K562 (cell line): ENCODE results near the gene TRAIP. TPM values are rescaled to one million over a fixed set of nuclear protein-coding genes. Genes with fewer than 3 reads are reported as not detected.
A peak's percentile ranks its signal among the peaks of the same experiment; 100 is the strongest.

Experiments
- BRCA1 ChIP-seq, 2 experiments: fragments of 450-650 bp in 1 of 2; sonication (generic) in 1 of 2; formaldehyde crosslinking in 1 of 2; IDR thresholded peaks; 2 replicates each; pipeline versions ENCODE4 v1.5.0 to v1.6.1; 2017 to 2020; ENCODE audit warnings: mild to moderate bottlenecking in 1 of 2, missing genetic modification reagents in 1 of 2
- CTCFL ChIP-seq: IDR thresholded peaks from 2 replicates; pipeline ENCODE4 v1.6.1; 2011; ENCODE audit warnings: borderline replicate concordance, low read depth, mild to moderate bottlenecking, moderate library complexity, low read length; ENCODE audit not compliant: insufficient read depth, poor library complexity, severe bottlenecking
- HNRNPLL ChIP-seq: fragments of 200-400 bp; formaldehyde crosslinking; IDR thresholded peaks from 2 replicates; pipeline ENCODE4 v1.6.1; 2017; ENCODE audit warnings: low read length, low read depth, mild to moderate bottlenecking; ENCODE audit not compliant: poor library complexity, severe bottlenecking
- NCOA6 ChIP-seq: fragments of 450-650 bp; IDR thresholded peaks from 2 replicates; pipeline ENCODE4 v1.6.1; 2017; ENCODE audit warnings: mild to moderate bottlenecking
- PHF21A ChIP-seq: fragments of 450-650 bp; IDR thresholded peaks from 2 replicates; pipeline ENCODE4 v1.6.1; 2017; ENCODE audit warnings: low read depth, borderline replicate concordance
- PML ChIP-seq: IDR thresholded peaks from 2 replicates; pipeline ENCODE4 v1.6.1; 2012; ENCODE audit warnings: low read length, inconsistent platforms
- SMC3 ChIP-seq: conservative IDR thresholded peaks from 2 replicates; pipeline ENCODE4 v1.6.1; 2011; ENCODE audit warnings: low read depth, low read length, improper control_type of control experiment; ENCODE audit not compliant: insufficient read depth
- ZNF263 ChIP-seq: sonication (generic); formaldehyde crosslinking; IDR thresholded peaks from 2 replicates; pipeline ENCODE4 v1.8.0; 2022; ENCODE audit warnings: mild to moderate bottlenecking, missing genetic modification reagents, borderline replicate concordance
- polyA plus RNA-seq, 8 experiments: library from polyadenylated mRNA; depleted of rRNA in 4 of 8; stranded (reverse) in 5 of 8; unstranded in 3 of 8; fragments of >200 nt; fragmentation: Nextera tagmentation in 2 of 8; fragmentation: Illumina TruSeq in 1 of 8; extraction: Ambion mirVana in 2 of 8; extraction: Trizol in 1 of 8; gene quantifications; 2 replicates each; pipeline versions ENCODE4 v1.2.1 to v1.2.3, GENCODE V29; 2011 to 2014; ENCODE audit warnings: inconsistent platforms in 1 of 8, missing spikeins in 1 of 8
- total RNA-seq, 7 experiments: library from RNA; depleted of rRNA in 6 of 7; stranded (reverse); fragments of >200 nt in 6 of 7; fragmentation: Illumina TruSeq in 2 of 7; extraction: Trizol in 2 of 7; gene quantifications; 2 replicates each; pipeline versions ENCODE4 v1.2.1 to v1.2.3, GENCODE V29; 2011 to 2021; ENCODE audit warnings: low replicate concordance in 1 of 7
- TF ChIP-seq, protein P1 (sequence below): conservative IDR thresholded peaks from 2 replicates; pipeline ENCODE4 v1.6.1; 2011; ENCODE audit warnings: low read depth, mild to moderate bottlenecking, low read length; ENCODE audit not compliant: control insufficient read depth
- TF ChIP-seq, protein P2 (sequence below): fragments of 450-650 bp; formaldehyde crosslinking; IDR thresholded peaks from 2 replicates; pipeline ENCODE4 v1.4.0; 2020; ENCODE audit warnings: mild to moderate bottlenecking, moderate library complexity
- TF ChIP-seq, protein P3 (sequence below), 2 experiments: fragments of 450-650 bp in 1 of 2; sonication (generic) in 1 of 2; formaldehyde crosslinking in 1 of 2; IDR thresholded peaks; 2 replicates each; pipeline versions ENCODE4 v1.7.1 to v1.9.0; 2016 to 2022; ENCODE audit warnings: inconsistent platforms in 1 of 2, mild to moderate bottlenecking in 1 of 2, missing genetic modification reagents in 1 of 2

The TRAIP gene
- total and polyA plus RNA-seq, 9 of the 15 experiments (the other 6 are each of a cell fraction or from before 2014, with no cell fraction given), result 14.3 to 38.6 (median 21.2) TPM

DNA sequence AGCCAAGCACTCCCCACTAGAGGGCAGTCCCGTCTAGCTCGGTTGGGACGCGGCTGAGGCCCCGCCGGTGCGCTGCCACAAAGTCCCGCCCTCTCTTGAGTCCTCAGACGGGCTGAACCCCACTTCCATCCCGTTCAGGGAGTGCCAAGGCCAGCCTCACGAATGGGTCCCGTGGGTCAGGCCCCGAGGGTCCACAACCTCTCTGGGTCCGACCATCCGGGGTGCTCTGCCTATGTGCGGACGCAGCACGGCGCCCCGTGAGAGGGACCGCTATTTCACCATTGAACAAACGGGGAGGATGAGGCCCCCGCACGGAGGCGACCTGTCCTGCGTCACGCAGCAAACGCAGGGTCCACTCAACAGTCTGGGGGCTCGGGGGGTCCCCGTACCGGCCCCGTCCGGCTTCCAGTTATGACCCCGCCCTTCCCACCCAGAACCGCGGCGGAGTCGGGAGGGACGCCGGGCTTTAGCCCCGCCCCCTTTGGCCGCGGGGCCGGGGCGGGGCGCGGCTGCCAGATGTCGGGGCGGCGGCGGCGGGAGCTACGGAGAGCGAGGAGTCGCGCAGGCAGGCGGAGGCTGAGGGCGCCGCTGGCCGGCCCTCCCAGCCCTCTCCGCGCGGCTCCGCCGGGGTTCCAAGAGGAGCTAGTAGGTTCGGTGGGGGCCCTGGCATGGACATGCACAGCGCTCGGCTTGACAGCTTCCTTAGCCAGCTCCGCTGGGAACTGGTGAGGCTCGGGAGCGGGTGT, 53.5 kb downstream of the TRAIP start, which contains the start of gene INKA1 (continued):
- TF ChIP-seq, protein P1, sequence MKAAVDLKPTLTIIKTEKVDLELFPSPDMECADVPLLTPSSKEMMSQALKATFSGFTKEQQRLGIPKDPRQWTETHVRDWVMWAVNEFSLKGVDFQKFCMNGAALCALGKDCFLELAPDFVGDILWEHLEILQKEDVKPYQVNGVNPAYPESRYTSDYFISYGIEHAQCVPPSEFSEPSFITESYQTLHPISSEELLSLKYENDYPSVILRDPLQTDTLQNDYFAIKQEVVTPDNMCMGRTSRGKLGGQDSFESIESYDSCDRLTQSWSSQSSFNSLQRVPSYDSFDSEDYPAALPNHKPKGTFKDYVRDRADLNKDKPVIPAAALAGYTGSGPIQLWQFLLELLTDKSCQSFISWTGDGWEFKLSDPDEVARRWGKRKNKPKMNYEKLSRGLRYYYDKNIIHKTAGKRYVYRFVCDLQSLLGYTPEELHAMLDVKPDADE, result 0 out of 2 replicates have a peak, but pooled peaks have one; percentile 18
- TF ChIP-seq BRCA1 (IDR thresholded peaks at IDR 0.05) (no peak), BRCA1 (CRISPR knock-in tag; IDR thresholded peaks at IDR 0.05) (no peak), HNRNPLL (peak; percentile 39), PML (peak; percentile 18; the same call in 1 of the 2 replicates), ZNF263 (peak; percentile 18; the same call in 1 of the 2 replicates), CTCFL (peak; percentile 3), PHF21A (no peak), NCOA6 (peak; percentile 73), SMC3 (peak; percentile 66)
- TF ChIP-seq, protein P2, sequence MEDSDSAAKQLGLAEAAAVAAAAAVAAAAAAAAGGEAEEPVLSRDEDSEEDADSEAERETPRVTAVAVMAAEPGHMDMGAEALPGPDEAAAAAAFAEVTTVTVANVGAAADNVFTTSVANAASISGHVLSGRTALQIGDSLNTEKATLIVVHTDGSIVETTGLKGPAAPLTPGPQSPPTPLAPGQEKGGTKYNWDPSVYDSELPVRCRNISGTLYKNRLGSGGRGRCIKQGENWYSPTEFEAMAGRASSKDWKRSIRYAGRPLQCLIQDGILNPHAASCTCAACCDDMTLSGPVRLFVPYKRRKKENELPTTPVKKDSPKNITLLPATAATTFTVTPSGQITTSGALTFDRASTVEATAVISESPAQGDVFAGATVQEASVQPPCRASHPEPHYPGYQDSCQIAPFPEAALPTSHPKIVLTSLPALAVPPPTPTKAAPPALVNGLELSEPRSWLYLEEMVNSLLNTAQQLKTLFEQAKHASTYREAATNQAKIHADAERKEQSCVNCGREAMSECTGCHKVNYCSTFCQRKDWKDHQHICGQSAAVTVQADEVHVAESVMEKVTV (CRISPR knock-in tag), result peak; percentile 58
- TF ChIP-seq, protein P3, sequence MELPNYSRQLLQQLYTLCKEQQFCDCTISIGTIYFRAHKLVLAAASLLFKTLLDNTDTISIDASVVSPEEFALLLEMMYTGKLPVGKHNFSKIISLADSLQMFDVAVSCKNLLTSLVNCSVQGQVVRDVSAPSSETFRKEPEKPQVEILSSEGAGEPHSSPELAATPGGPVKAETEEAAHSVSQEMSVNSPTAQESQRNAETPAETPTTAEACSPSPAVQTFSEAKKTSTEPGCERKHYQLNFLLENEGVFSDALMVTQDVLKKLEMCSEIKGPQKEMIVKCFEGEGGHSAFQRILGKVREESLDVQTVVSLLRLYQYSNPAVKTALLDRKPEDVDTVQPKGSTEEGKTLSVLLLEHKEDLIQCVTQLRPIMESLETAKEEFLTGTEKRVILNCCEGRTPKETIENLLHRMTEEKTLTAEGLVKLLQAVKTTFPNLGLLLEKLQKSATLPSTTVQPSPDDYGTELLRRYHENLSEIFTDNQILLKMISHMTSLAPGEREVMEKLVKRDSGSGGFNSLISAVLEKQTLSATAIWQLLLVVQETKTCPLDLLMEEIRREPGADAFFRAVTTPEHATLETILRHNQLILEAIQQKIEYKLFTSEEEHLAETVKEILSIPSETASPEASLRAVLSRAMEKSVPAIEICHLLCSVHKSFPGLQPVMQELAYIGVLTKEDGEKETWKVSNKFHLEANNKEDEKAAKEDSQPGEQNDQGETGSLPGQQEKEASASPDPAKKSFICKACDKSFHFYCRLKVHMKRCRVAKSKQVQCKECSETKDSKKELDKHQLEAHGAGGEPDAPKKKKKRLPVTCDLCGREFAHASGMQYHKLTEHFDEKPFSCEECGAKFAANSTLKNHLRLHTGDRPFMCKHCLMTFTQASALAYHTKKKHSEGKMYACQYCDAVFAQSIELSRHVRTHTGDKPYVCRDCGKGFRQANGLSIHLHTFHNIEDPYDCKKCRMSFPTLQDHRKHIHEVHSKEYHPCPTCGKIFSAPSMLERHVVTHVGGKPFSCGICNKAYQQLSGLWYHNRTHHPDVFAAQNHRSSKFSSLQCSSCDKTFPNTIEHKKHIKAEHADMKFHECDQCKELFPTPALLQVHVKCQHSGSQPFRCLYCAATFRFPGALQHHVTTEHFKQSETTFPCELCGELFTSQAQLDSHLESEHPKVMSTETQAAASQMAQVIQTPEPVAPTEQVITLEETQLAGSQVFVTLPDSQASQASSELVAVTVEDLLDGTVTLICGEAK (IDR thresholded peaks at IDR 0.05), result no peak
- TF ChIP-seq, protein P3 (CRISPR knock-in tag; IDR thresholded peaks at IDR 0.05), result no peak
